ENCODE measurements around the gene CMTR1.

DNA sequence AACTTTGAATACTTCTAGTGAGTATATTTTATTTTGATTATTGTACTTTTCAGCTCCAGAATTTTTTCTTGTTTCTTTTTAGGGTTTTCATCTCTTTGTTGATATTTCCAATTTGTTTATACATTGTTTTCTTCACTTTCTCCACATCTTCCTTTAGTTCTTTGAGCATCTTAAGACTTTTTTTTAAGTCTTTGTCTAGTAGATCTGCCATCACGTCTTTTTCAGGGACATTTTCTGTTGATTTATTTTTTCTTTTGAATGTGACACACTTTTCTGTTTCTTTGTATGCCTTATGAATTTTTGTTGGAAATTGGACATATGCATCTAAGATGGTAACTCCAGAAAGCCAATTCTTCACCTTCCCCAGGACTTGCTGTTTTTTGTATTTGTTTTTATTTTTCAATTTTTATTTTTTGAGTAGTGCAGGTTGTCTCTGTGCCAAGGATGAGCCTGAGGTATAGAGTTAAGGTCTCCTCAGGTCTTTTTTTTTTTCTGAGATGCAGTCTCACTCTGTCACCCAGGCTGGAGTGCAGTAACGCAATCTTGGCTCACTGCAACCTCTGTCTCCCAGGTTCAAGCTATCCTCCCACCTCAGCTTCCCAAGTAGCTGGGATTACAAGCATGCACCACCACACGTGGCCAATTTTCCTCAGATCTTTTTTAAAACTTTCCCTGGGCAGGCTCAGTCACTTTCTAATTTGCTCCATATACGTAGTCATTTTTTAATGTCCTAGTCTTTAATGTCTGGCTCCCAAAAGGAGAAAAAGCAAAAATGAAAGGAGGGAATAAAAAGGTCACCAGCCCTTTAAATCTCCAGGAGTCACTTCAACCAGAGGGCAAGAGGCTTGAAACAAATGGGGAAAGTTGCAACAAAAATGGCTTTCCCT, 6.7 kb upstream of the CMTR1 start:
- TF ChIP-seq, protein P1, sequence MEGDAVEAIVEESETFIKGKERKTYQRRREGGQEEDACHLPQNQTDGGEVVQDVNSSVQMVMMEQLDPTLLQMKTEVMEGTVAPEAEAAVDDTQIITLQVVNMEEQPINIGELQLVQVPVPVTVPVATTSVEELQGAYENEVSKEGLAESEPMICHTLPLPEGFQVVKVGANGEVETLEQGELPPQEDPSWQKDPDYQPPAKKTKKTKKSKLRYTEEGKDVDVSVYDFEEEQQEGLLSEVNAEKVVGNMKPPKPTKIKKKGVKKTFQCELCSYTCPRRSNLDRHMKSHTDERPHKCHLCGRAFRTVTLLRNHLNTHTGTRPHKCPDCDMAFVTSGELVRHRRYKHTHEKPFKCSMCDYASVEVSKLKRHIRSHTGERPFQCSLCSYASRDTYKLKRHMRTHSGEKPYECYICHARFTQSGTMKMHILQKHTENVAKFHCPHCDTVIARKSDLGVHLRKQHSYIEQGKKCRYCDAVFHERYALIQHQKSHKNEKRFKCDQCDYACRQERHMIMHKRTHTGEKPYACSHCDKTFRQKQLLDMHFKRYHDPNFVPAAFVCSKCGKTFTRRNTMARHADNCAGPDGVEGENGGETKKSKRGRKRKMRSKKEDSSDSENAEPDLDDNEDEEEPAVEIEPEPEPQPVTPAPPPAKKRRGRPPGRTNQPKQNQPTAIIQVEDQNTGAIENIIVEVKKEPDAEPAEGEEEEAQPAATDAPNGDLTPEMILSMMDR (IDR thresholded peaks at IDR 0.05), result no peak
- TF ChIP-seq ZFX (IDR thresholded peaks at IDR 0.05; ENCODE audit: borderline replicate concordance), result no peak

All from 22Rv1 (cell line).